ENCODE measurements around the gene SFTPD.
"Not testable (repeated sequence)": the region's sequence is repeated elsewhere in the genome, so short reads cannot be mapped to it uniquely, and the experiment has no call there.

Gene SFTPD

DNA sequence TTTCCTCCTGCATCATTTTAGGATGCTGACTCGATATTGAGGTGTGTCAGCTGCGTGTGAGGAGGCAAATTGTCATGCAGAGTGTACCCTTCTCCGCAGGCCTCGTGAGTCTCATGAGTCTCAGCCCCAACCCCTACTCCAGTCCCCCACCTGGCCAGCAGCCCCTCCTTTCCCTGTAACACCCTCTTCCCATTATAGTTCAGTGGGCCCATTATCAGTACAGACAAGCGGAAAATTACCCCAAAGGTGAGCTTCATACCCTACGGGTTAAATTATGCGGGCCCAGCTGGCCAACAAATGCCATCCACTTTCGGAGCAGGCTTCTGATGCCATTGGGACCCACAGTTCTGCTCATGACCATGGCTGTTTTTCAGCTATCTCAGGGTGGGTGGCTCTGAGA, 25.2 kb downstream of the SFTPD start:
- no peak for DNase-seq

DNA sequence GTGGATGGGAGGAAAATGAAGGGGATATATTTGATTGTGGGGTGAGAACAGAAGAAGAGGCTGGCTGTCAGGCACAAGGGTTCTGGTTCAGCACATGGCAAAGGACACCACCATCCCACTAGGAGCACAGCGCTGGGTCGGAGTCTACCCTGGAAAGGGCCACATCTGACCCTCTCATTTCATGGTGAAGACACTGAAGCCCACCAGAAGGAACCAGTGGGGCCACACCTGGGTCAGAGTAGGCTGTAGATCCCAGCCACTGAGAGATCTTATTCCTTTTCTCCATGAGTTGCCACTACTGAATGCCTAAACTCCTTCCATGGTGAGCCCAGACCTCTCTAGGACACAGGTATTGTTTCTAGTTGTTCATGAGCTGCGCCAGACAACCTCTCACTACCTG, 25.8 kb downstream of the SFTPD start:
- no peak for DNase-seq

DNA sequence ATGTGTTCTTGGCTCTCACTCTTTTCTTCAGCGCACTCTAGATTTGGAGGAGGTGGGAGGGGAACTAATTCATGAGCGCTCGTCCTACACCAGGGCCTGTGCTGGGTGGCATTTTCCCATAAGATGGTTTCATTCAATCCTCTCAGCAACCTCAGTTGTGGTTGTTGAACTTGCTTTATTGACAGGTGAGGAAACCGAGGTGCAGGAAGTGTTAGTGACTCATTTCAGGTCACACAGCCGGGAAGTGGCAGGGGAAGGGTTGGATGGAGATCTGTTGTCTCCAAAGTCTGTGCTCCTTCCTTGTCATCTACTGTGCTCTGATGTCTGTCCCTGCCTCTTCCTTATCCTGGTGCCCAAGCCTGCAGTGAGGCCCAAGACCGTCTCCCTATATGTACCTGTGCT, 26.9 kb downstream of the SFTPD start:
- DNase-seq: not testable (repeated sequence)

DNA sequence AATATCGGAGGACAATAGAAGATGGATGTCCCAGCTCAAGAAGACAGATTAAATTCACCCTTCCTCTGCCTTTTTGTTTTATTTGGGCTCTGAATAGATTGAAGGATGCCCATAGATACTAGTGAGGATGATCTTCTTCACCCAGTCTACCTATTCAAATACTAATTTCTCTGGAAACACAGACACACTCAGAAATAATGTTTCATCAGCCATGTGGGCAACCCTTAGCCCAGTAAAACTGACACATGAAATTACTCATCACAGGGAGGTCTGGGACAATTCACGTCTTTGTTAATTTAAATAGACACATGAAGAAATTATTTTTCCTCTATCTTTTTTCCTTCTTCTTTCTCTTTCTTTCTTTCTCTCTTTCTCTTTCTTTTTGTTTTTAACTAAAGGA, 33.1 kb downstream of the SFTPD start:
- not testable (repeated sequence) for DNase-seq

DNA sequence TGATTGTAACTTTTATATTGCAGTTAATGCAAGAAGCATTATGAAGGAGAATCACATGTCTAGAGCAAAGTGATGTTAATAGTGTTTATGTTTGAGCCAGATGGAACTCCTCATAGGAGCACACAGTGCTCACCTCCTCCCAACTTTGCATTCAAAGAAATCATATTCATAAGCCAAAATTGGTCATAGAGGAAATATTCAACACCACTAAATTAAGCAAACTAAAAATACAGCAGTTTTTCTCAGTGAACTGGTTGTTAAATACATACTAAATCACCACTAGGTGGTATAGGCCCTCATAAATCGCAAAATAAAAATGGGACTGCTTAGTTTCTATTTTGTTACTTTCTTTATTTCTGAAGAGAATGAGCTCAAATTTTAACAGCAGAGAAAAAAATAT, 34.4 kb downstream of the SFTPD start:
- not testable (repeated sequence) for DNase-seq

DNA sequence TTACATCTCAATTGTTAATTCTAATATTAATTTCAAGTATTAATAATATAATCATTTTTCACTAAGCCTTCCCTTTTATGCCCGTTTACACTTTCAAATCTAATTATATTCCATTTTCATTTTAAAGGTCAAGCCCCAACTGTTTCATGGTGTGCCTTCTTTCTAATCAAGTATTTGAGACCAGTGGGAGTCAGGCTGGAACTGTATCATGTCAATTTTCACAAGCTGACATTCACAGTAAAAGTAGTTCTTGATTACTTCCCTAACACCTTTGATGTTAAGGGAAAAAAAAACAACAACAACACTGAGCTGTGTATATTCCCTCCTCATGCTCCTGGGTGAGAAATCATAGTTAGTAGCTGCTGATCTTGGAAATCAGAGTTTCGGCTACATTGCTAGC, 38.1 kb downstream of the SFTPD start:
- no peak for DNase-seq

DNA sequence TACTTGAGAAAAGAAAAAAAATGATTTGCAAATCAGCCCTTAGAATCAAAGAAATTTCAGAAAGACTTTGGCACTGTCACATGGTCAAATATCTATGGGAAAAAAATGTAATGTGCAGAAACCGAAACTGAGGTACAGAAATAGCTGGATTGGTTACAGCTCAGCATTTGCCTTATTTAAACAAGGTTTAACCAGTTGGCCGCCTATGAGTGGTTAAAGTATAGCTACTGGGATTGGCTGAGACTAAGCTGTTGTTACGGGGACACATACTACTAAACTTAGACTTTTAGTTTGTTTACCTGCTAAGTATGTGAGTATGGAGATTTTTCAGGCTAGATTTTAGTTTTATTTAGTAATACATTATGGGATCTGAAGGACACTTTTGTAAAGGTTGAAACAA, 38.6 kb downstream of the SFTPD start:
- DNase-seq: no peak

DNA sequence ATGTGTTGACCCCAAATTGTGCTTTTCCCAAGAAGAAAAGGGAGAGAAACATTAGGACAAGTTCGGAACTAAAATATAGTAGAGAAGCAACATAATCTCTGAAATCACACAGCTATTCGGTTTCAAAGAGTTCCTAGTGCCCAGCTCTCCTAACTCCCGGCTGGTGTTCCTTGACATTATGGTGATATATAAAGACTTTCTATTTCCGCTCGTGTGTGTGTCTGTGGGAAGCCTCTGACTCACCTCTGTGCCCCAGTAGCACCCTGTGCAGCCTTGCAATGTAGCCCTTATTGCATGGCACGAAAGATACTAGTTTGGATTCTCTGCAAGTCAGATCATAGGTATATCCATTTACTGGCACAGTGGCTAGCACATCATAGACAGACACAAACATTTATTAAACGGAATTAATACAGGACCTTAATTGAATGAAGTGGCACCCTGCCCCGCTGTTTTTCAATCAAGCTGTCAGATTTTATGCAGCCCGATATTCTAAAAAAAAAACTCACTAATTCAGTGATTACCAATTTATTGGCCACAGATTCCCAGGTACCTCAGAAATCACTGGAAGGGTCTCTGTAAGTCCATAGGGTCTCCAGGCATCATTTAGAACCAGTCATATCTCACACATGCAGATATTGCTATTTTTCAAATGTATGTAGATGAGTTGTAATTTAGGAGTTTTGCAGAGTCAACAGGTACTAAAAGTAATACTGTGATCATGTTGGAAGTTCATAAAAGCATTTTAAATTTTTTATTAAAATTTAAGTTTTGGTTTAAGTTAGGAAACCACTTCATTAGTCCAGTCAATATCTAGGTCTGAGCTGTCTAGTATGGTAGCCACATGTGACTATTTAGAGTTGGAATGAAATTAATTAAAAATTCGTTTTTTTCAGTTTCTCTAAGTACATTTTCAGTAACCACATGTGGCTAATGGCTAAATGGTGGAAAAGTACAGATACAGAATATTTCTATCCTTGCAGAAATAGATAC, 43.3 kb downstream of the SFTPD start:
- DNase-seq: peak; percentile 19

DNA sequence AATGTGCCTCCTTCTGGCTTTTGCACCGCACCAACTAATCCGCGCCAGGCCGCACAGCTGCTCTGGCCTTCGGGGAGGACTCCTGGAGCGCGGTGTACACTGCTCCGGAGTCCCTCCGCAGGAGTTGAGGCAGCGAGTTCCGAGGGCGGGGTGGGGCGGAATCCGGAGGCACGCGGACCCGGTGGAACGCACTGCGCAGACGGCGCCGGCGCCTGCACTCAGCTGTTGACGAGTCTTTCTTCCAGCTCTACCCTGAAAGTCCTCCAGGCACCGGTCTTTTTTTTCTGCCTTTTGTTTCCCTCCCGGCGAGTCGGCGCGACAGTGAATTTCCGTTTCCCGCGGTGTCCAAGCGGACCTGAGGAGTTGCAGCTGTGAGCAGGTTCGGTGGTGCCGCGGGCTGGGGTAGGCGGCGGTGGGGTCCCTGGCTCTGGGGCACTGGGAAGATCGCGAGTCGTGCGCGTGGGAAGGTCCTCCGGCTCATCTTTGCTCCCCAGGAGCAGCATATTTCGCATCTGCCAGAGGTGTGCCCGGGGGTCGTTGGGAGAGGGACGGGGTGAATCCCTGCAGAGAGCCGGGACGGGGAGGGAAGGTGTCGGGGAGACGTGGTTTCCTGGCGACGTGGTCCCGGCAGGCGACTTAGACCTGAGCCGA, 44.1 kb downstream of the SFTPD start:
- DNase-seq: peak; percentile 67

DNA sequence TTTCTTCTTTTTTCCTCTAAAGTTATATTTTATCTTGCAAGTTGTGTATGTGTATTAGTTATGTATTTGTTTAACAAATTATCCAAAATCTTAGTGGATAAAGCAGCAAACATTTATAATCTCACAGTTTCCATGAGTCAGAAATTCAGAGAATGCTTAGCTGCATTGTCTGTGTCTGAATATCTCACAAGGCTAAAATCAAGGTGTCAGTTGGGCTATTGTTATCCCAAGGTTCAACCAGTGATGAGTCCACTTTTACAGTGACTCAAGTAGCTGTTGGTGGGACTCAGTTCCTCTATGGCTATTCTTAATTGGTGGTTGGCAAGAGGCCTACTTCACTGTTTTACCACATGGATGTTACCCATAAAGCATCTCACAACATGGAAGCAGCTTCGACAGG, 47.3 kb downstream of the SFTPD start:
- DNase-seq: not testable (repeated sequence)

DNA sequence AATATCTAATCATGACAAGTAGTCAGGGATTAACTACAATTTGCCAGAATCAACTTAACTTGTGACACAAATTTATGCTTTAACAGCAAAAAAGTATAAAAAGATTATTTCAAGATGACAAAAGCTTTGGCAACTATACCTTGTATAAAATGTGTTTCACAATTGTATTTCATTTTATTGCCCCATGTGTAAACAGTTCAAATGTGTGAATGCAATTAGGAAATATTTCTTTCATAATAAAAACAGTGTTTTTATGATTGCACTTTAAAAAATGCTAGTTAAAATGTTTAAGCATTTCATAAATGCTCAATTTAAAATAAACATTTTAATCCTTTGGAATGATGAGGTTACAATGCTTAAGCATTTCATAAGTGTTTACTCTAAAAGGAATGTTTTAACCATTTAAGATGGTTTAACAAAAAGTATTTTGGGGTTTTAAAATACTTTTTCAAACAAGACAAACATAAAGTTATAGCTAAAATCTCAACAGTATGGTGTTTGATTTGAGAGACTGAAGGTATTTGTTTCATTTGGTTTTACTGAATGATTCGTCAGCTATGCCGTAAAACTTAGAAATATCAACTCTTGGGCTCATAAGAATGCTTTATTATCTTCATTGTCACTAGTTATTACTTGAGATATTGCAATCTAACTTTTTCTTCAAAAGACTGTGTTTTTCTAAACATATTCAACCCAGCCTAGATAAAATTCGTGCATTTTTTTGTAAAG, 50.1 kb downstream of the SFTPD start:
- no peak for DNase-seq

DNA sequence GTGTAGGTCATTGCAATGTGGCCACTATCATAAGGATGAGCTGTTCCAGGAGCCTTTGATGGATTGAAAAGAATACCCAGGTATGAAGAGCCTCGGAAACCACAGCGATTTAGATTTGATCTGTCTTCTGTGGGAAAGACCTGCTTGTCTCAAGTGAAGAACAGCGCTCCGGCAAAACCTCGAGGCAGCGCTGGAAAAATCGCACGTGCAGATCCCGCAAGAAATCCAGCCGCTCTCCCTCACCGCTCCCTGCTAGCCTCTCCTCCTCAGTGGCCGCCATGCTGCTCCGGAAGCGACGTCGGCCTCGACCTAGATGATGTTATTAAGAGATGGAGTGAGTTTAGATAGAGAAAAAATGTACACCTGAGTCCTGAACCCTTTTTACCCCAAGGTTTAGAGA, 56.0 kb downstream of the SFTPD start:
- DNase-seq: not testable (repeated sequence)

DNA sequence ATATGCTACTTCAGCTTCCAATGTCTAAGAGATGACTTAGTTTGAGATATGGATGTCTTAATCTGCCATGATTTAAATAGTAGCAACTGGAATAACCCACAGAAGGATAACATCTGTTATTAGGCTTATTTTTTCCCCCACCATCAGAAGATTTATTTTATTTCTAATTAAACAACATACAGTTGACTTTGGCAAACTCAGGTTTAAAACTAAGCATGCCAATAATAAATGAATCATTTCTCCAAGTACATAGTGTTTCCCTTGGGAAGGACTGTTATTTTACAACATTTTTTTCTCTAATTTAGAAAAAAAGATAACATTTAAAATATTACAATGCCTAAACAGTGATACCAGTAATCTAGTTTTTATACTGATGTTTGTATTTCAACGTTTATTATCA, 58.4 kb downstream of the SFTPD start:
- DNase-seq: no peak

DNA sequence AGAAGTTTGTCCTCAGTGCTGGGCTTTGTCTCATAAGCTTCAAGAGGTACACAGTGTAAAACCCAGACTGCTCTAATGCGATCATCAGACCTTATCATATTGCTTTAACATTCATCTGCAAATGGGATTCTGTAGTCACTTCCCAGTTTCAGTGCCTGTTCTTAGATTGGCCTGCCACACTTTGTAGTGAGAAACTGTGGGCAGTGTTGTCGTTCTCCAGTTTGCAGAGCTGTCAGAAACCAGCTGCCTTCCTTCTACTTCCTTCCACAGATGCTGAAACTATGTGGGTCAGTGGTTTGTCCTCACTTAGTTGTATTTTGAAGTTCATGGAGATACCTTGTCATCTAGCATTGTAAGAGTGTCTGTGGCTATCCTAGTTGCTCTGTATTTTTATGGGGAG, 59.9 kb downstream of the SFTPD start:
- not testable (repeated sequence) for DNase-seq

Data from fibroblast of upper back skin (primary cell).